ENCODE measurements around the gene CNDP2. TPM values are rescaled to one million over a fixed set of nuclear protein-coding genes. Genes with fewer than 3 reads are reported as not detected.
A peak's percentile ranks its signal among the peaks of the same experiment; 100 is the strongest.

Gene CNDP2
- total RNA-seq, 1 donor from 2014 or later: 213 TPM

- Histone ChIP-seq H3K4me1 (no peaks in the 10 kb centered on the region), H3K27ac (no peak overlapping the region), H3K4me3 (no peak overlapping the region), H3K36me3 (peaks cover 11% of the 10 kb centered on the region), H3K9me3 (no peaks in the 10 kb centered on the region), H3K27me3 (no peaks in the 10 kb centered on the region)
- TF ChIP-seq, protein P1, sequence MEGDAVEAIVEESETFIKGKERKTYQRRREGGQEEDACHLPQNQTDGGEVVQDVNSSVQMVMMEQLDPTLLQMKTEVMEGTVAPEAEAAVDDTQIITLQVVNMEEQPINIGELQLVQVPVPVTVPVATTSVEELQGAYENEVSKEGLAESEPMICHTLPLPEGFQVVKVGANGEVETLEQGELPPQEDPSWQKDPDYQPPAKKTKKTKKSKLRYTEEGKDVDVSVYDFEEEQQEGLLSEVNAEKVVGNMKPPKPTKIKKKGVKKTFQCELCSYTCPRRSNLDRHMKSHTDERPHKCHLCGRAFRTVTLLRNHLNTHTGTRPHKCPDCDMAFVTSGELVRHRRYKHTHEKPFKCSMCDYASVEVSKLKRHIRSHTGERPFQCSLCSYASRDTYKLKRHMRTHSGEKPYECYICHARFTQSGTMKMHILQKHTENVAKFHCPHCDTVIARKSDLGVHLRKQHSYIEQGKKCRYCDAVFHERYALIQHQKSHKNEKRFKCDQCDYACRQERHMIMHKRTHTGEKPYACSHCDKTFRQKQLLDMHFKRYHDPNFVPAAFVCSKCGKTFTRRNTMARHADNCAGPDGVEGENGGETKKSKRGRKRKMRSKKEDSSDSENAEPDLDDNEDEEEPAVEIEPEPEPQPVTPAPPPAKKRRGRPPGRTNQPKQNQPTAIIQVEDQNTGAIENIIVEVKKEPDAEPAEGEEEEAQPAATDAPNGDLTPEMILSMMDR (IDR thresholded peaks at IDR 0.05): no peak
- intact Hi-C loops (cut with DNase I): no loop called here
- DNase-seq: peak; percentile 32
- no peak for ATAC-seq
These were observed 29.6 kb downstream of the CNDP2 start for GRCh38 chr18:74525741-74526140.

GRCh38 chr18:74526488-74526887 is 30.3 kb downstream of the CNDP2 start:
- Histone ChIP-seq H3K4me3 (no peak overlapping the region), H3K9me3 (no peaks in the 10 kb centered on the region), H3K27me3 (no peaks in the 10 kb centered on the region), H3K36me3 (peaks cover 3% of the 10 kb centered on the region), H3K4me1 (no peaks in the 10 kb centered on the region), H3K27ac (no peak overlapping the region)
- DNase-seq (no peak), ATAC-seq (no peak)
- intact Hi-C loops (cut with DNase I): no loop called here
- TF ChIP-seq, protein P1 (IDR thresholded peaks at IDR 0.05): no peak

DNA sequence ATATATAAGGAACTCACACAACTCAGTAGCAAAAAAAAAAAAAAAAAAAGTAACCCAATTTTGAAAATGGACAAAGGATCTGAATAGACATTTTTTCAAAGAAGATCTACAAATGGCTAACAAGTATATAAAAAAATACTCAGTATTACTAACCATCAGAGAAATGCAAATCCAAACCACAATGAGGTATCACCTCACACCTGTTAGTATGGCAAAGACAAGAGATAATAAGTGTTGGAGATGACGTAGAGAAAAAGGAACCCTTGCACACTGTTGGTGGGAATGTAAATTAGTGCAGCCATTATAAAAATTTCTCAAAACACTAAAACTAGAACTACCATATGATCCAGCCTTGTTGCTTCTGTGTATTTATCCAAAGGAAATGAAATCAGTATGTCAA is 32.3 kb downstream of the CNDP2 start:
- Histone ChIP-seq H3K27ac (no peak overlapping the region), H3K36me3 (no peaks in the 10 kb centered on the region), H3K27me3 (no peaks in the 10 kb centered on the region), H3K4me1 (no peaks in the 10 kb centered on the region), H3K9me3 (no peaks in the 10 kb centered on the region), H3K4me3 (no peak overlapping the region)
- TF ChIP-seq, protein P1 (IDR thresholded peaks at IDR 0.05): no peak
- intact Hi-C loops (cut with DNase I): no loop called here
- DNase-seq (no peak), ATAC-seq (no peak)

DNA sequence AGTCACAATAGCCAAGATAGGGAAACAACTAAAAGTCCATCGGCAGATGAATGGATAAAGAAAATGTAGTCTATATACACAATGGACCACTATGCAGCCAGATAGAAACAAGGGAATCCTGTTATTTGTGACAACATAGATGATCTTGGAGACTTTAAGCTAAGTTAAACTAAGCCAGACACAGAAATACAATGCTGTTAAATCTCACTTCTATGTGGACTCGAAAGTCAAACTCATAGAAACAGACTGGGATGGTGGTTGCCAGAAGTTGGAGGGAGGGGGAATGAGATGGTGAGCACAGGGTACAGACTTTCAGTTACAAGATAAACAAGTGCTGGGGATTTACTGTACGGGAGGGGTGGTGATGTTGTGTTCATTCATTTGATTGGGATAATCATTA is 32.8 kb downstream of the CNDP2 start:
- TF ChIP-seq, protein P1 (IDR thresholded peaks at IDR 0.05): no peak
- H3K4me1 ChIP-seq: no peaks in the 10 kb centered on the region
- DNase-seq: no peak
- no peak overlapping the region for H3K27ac ChIP-seq
- H3K27me3 ChIP-seq: no peaks in the 10 kb centered on the region
- no peak overlapping the region for H3K4me3 ChIP-seq
- ATAC-seq: no peak
- no peaks in the 10 kb centered on the region for H3K36me3 ChIP-seq
- intact Hi-C loops (cut with DNase I): no loop called here
- no peaks in the 10 kb centered on the region for H3K9me3 ChIP-seq

DNA sequence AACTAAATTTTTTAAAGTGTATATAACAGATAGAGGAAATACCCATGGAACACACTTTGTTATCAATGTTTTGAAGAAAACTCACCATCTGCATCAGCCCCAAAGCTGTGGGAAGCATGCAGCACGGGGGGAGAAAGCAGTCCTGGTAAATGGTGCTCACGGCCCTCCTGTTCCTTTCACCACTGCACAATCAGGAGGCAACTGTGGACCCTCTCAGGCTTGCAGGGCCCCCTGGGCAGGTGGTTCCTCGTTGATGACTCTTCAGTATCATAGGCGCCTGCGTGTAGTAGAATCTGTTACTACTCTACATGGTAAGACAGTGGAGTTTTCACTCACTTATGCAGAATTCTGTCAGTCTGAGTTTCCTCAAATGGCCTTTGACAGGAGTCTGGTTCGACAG is 33.2 kb downstream of the CNDP2 start:
- DNase-seq (peak; percentile 11), ATAC-seq (no peak)
- intact Hi-C loops (cut with DNase I): no loop called here
- Histone ChIP-seq H3K4me1 (no peaks in the 10 kb centered on the region), H3K27me3 (no peaks in the 10 kb centered on the region), H3K4me3 (no peak overlapping the region), H3K9me3 (no peaks in the 10 kb centered on the region), H3K27ac (no peak overlapping the region), H3K36me3 (no peaks in the 10 kb centered on the region)
- TF ChIP-seq, protein P1 (IDR thresholded peaks at IDR 0.05): no peak
